Ishikawa (cell line): ENCODE results near the gene RBP3.

Source experiments
- CEBPB ChIP-seq: IDR thresholded peaks from 2 replicates; pipeline ENCODE4 v1.6.1; 2012
- CREB1 ChIP-seq: IDR thresholded peaks from 2 replicates; pipeline ENCODE4 v1.6.1; 2012; ENCODE audit warnings: low read depth
- EGR1 ChIP-seq: IDR thresholded peaks from 2 replicates; pipeline ENCODE4 v1.6.1; 2012
- EP300 ChIP-seq: IDR thresholded peaks from 2 replicates; pipeline ENCODE4 v1.6.1; 2012; ENCODE audit warnings: borderline replicate concordance
- MAX ChIP-seq: IDR thresholded peaks from 2 replicates; pipeline ENCODE4 v1.6.1; 2012
- NFIC ChIP-seq: IDR thresholded peaks from 2 replicates; pipeline ENCODE4 v1.6.1; 2012
- RAD21 ChIP-seq: IDR thresholded peaks from 2 replicates; pipeline ENCODE4 v1.6.1; 2012; ENCODE audit warnings: low read depth
- REST ChIP-seq: IDR thresholded peaks from 2 replicates; pipeline ENCODE4 v1.6.1; 2012; ENCODE audit warnings: low read depth, mild to moderate bottlenecking
- TAF1 ChIP-seq: IDR thresholded peaks from 2 replicates; pipeline ENCODE4 v1.6.1; 2012; ENCODE audit warnings: low read depth, mild to moderate bottlenecking
- TCF12 ChIP-seq: IDR thresholded peaks from 2 replicates; pipeline ENCODE4 v1.6.1; 2012; ENCODE audit warnings: low read depth
- TEAD4 ChIP-seq: IDR thresholded peaks from 2 replicates; pipeline ENCODE4 v1.6.1; 2012
- USF1 ChIP-seq: IDR thresholded peaks from 2 replicates; pipeline ENCODE4 v1.6.1; 2012
- YY1 ChIP-seq: IDR thresholded peaks from 2 replicates; pipeline ENCODE4 v1.6.1; 2012; ENCODE audit warnings: low read depth
- ZBTB7A ChIP-seq: IDR thresholded peaks from 2 replicates; pipeline ENCODE4 v1.6.1; 2012; ENCODE audit warnings: low read depth

GRCh38 chr10:47372726-47373125 lies 24.6 kb downstream of the RBP3 start:
- TF ChIP-seq EP300 (no peak), RAD21 (no peak), YY1 (no peak), EGR1 (no peak), TAF1 (no peak), TEAD4 (no peak), ZBTB7A (no peak), MAX (no peak), REST (no peak), USF1 (no peak), CEBPB (no peak), NFIC (no peak), TCF12 (no peak), CREB1 (no peak)
